HG03064 (cell line): ENCODE data around the gene MTA3.
"Not testable (repeated sequence)": the region's sequence is repeated elsewhere in the genome, so short reads cannot be mapped to it uniquely, and the experiment has no call there.

ENCODE experiments used
- ATAC-seq: cut with Tn5 transposase; IDR thresholded peaks from one replicate; pipeline ENCODE4 v1.9.1; 2021; ENCODE audit warnings: low read depth; ENCODE audit not compliant: unreplicated experiment

MTA3 gene

GRCh38 chr2:42604341-42604867 is 36.0 kb downstream of the MTA3 start:
- not testable (repeated sequence) for ATAC-seq

GRCh38 chr2:42606166-42606565 is 37.7 kb downstream of the MTA3 start:
- not testable (repeated sequence) for ATAC-seq

GRCh38 chr2:42607101-42607637 is 38.7 kb downstream of the MTA3 start:
- ATAC-seq = no peak

GRCh38 chr2:42613281-42614064 is 45.0 kb downstream of the MTA3 start:
- ATAC-seq = no peak

GRCh38 chr2:42614838-42615237 is 46.4 kb downstream of the MTA3 start:
- no peak for ATAC-seq

GRCh38 chr2:42618116-42618515 is 49.7 kb downstream of the MTA3 start:
- no peak for ATAC-seq

- ATAC-seq = no peak
Measured at GRCh38 chr2:42618972-42619371, 50.5 kb downstream of the MTA3 start.

- ATAC-seq = not testable (repeated sequence)
Measured at GRCh38 chr2:42621626-42622025, 53.2 kb downstream of the MTA3 start.

- ATAC-seq = no peak
Measured at GRCh38 chr2:42622943-42623676, 54.7 kb downstream of the MTA3 start.

- no peak for ATAC-seq
Measured at GRCh38 chr2:42624047-42624446, 55.6 kb downstream of the MTA3 start.

- not testable (repeated sequence) for ATAC-seq
Measured at GRCh38 chr2:42628024-42628423, 59.6 kb downstream of the MTA3 start.

- no peak for ATAC-seq
Measured at GRCh38 chr2:42636934-42637333, 68.5 kb downstream of the MTA3 start.

GRCh38 chr2:42638080-42638784 is 69.8 kb downstream of the MTA3 start:
- ATAC-seq = no peak

- ATAC-seq = no peak
Measured at GRCh38 chr2:42639340-42640077, 71.1 kb downstream of the MTA3 start.

- no peak for ATAC-seq
Measured at GRCh38 chr2:42640261-42640660, 71.8 kb downstream of the MTA3 start.

- ATAC-seq = not testable (repeated sequence)
Measured at GRCh38 chr2:42642371-42642770, 73.9 kb downstream of the MTA3 start.

GRCh38 chr2:42645551-42645950 is 77.1 kb downstream of the MTA3 start:
- no peak for ATAC-seq

- ATAC-seq = no peak
Measured at GRCh38 chr2:42648796-42649195, 80.4 kb downstream of the MTA3 start.

- no peak for ATAC-seq
Measured at GRCh38 chr2:42651057-42651456, 82.6 kb downstream of the MTA3 start.

GRCh38 chr2:42652086-42652485 is 83.7 kb downstream of the MTA3 start:
- ATAC-seq = no peak
